ENCODE measurements around the gene KRT72. TPM values are rescaled to one million over a fixed set of nuclear protein-coding genes. Genes with fewer than 3 reads are reported as not detected.
A peak's percentile ranks its signal among the peaks of the same experiment; 100 is the strongest.

The KRT72 gene
- total RNA-seq, 1 experiment from 2014 or later, result not detected

DNA sequence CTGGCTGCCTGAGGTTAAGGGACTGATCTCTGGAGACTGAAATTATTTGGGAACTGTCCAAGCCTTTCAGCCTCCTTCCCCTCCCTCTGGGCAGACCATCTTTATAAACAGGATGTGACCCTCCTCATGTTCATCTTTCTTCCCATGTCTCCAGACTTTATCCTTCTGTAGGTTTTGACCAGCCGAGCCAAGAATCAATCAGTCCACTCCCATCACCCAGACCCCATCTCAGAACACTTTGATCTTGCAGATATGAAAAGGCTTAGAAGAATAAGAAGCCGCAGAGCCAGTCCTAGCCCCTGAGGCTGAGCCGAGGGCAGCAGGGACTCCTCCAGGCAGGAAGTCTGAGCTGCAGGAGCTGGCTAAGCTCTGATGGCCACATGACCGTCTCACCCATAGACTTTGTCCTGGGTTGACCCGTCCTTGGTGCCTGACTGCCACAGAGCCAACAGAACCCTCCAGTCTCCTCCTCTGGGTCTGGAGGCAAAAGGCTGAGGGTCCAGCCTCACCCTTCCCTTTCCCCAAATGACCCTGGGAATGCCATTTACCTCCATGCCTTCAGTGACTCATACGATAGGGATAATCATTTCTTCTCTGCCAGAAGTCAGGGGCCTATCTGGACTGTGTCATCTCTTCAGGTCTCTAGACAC, 49.9 kb downstream of the KRT72 start:
- H3K4me3 Mint-ChIP-seq (ENCODE audit: unreplicated experiment), result peak overlapping the region; percentile 30
- no peaks in the 10 kb centered on the region for H3K9me3 Mint-ChIP-seq (ENCODE audit: unreplicated experiment)
- ChIA-PET CTCF (interaction anchor here (0.9 kb wide), 1 partner anchor 330 kb away, joined by 3 read pairs; no protein-coding TSS in a partner anchor), POLR2A (no interaction called here)
- DNase-seq, result peak; percentile 53 to 80
- Histone ChIP-seq H3K4me1 (peaks cover 34% of the 10 kb centered on the region), H3K4me3 (ENCODE audit: low read depth, low read length) (no peak overlapping the region), H3K27me3 (replicated peaks; ENCODE audit: control insufficient read depth, insufficient read depth, low read length) (no peaks in the 10 kb centered on the region), H3K36me3 (ENCODE audit: control insufficient read depth, insufficient read depth, low read length) (no peaks in the 10 kb centered on the region), H3K9me3 (no peaks in the 10 kb centered on the region)
- TF ChIP-seq, protein P1, sequence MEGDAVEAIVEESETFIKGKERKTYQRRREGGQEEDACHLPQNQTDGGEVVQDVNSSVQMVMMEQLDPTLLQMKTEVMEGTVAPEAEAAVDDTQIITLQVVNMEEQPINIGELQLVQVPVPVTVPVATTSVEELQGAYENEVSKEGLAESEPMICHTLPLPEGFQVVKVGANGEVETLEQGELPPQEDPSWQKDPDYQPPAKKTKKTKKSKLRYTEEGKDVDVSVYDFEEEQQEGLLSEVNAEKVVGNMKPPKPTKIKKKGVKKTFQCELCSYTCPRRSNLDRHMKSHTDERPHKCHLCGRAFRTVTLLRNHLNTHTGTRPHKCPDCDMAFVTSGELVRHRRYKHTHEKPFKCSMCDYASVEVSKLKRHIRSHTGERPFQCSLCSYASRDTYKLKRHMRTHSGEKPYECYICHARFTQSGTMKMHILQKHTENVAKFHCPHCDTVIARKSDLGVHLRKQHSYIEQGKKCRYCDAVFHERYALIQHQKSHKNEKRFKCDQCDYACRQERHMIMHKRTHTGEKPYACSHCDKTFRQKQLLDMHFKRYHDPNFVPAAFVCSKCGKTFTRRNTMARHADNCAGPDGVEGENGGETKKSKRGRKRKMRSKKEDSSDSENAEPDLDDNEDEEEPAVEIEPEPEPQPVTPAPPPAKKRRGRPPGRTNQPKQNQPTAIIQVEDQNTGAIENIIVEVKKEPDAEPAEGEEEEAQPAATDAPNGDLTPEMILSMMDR (IDR thresholded peaks at IDR 0.05; ENCODE audit: insufficient read depth in 1 of 2, low read depth in 1 of 2, low read length in 1 of 2, severe bottlenecking in 1 of 2, unreplicated experiment in 1 of 2), result no peak
- intact Hi-C loops (cut with micrococcal nuclease; ENCODE audit: unreplicated experiment), result no loop called here
- peaks cover 5% of the 10 kb centered on the region for H3K36me3 Mint-ChIP-seq (ENCODE audit: insufficient read depth, unreplicated experiment)
- H3K27ac Mint-ChIP-seq (ENCODE audit: unreplicated experiment), result peak overlapping the region; percentile 70
- BruUV-seq (replicated peaks), result no TSS peak
- H3K4me1 Mint-ChIP-seq (ENCODE audit: low read depth, unreplicated experiment), result peaks cover 13% of the 10 kb centered on the region
- no peaks in the 10 kb centered on the region for H3K27me3 Mint-ChIP-seq (ENCODE audit: insufficient read depth, unreplicated experiment)

DNA sequence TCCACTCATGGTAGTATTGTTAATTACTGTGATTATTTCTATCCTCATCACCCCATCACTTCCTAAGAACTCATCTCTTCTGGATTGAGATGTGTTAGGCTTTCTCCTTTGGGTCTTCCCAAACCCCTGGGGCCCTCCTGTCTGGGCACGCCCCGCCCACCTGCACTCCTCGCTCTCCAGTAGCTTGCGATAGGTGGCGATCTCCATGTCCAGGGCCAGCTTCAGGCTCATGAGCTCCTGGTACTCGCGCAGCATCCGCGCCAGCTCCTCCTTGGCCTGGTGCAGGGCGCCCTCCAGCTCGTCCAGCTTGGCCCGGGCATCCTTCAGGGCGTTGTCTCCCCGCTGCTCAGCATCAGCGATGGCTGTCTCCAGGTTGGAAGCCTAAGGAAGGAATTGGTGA, 55.1 kb downstream of the KRT72 start:
- H3K4me3 ChIP-seq (ENCODE audit: low read depth, low read length), result no peak overlapping the region
- H3K9me3 Mint-ChIP-seq (ENCODE audit: unreplicated experiment), result no peaks in the 10 kb centered on the region
- ChIA-PET POLR2A (no interaction called here), CTCF (no interaction called here)
- no peaks in the 10 kb centered on the region for H3K27me3 ChIP-seq (replicated peaks; ENCODE audit: control insufficient read depth, insufficient read depth, low read length)
- peaks cover 3% of the 10 kb centered on the region for H3K36me3 Mint-ChIP-seq (ENCODE audit: insufficient read depth, unreplicated experiment)
- peaks cover 22% of the 10 kb centered on the region for H3K4me1 ChIP-seq
- TF ChIP-seq, protein P1 (IDR thresholded peaks at IDR 0.05; ENCODE audit: insufficient read depth in 1 of 2, low read depth in 1 of 2, low read length in 1 of 2, severe bottlenecking in 1 of 2, unreplicated experiment in 1 of 2), result no peak
- peaks cover 11% of the 10 kb centered on the region for H3K4me1 Mint-ChIP-seq (ENCODE audit: low read depth, unreplicated experiment)
- H3K4me3 Mint-ChIP-seq (ENCODE audit: unreplicated experiment), result no peak overlapping the region
- no peaks in the 10 kb centered on the region for H3K27me3 Mint-ChIP-seq (ENCODE audit: insufficient read depth, unreplicated experiment)
- no peak overlapping the region for H3K27ac Mint-ChIP-seq (ENCODE audit: unreplicated experiment)
- BruUV-seq (replicated peaks), result no TSS peak
- intact Hi-C loops (cut with micrococcal nuclease; ENCODE audit: unreplicated experiment), result no loop called here
- DNase-seq, result no peak
- H3K36me3 ChIP-seq (ENCODE audit: control insufficient read depth, insufficient read depth, low read length), result no peaks in the 10 kb centered on the region
- H3K9me3 ChIP-seq, result no peaks in the 10 kb centered on the region

DNA sequence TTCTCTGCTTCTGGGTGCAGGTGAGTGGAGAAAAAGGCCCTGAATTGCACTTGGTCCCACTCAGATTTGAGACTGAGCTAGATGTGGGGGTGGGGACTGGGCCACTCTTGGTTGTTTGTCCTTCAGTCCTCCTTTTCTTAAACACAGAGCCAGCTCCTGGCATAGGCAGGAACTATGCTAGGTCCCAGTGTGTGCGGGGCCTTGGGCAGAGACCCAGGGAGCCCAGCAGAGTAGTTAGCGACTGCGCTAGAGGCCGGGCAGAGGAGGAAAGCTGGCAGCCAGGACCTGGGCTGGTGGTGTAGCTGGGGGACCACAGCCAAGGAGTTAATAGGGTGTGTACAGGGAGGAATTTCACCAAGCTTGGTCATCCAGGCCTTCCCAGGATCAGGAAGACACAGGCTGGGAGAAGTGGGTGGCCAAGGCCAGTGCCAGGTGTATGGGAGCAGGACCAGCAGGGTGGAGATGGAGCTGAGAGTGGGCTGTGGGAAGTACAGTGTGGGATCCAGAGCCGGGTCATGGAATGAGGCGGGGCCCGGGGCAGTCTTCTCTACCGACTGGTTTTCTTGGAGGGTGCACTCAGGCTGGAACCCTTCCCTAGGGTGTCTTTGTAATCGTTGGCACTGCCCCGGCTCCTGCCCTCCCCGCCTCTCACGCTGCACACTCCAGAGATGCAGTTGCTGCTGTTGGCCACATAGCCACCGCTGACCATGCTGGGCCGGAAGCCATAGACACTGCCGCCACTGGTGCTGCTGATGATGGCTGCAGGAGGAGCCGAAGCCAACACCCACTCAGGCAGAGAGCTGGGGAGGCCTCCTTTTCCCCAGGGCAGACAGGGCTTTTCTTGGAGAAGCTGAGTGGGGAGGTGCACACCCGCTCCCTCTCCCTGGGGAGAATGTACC, 57.0 kb downstream of the KRT72 start:
- Mint-ChIP-seq H3K27me3 (ENCODE audit: insufficient read depth, unreplicated experiment) (no peaks in the 10 kb centered on the region), H3K27ac (ENCODE audit: unreplicated experiment) (no peak overlapping the region), H3K4me3 (ENCODE audit: unreplicated experiment) (no peak overlapping the region), H3K9me3 (ENCODE audit: unreplicated experiment) (no peaks in the 10 kb centered on the region), H3K36me3 (ENCODE audit: insufficient read depth, unreplicated experiment) (no peaks in the 10 kb centered on the region), H3K4me1 (ENCODE audit: low read depth, unreplicated experiment) (peaks cover 7% of the 10 kb centered on the region)
- Histone ChIP-seq H3K4me3 (ENCODE audit: low read depth, low read length) (no peak overlapping the region), H3K27me3 (replicated peaks; ENCODE audit: control insufficient read depth, insufficient read depth, low read length) (no peaks in the 10 kb centered on the region), H3K36me3 (ENCODE audit: control insufficient read depth, insufficient read depth, low read length) (no peaks in the 10 kb centered on the region), H3K9me3 (no peaks in the 10 kb centered on the region), H3K4me1 (peaks cover 9% of the 10 kb centered on the region)
- TF ChIP-seq, protein P1 (IDR thresholded peaks at IDR 0.05; ENCODE audit: insufficient read depth in 1 of 2, low read depth in 1 of 2, low read length in 1 of 2, severe bottlenecking in 1 of 2, unreplicated experiment in 1 of 2), result no peak
- CTCF ChIA-PET, result interaction anchor here (0.6 kb wide), 1 partner anchor 386 kb away, joined by 3 read pairs; no protein-coding TSS in a partner anchor
- POLR2A ChIA-PET, result no interaction called here
- no TSS peak for BruUV-seq (replicated peaks)
- no peak for DNase-seq
- intact Hi-C loops (cut with micrococcal nuclease; ENCODE audit: unreplicated experiment), result no loop called here

Data from Caco-2 (cell line).